Hypothalamus (tissue), 51 donors: Measurements from ENCODE around the gene PIK3CA.
"Not testable (repeated sequence)": the region's sequence is repeated elsewhere in the genome, so short reads cannot be mapped to it uniquely, and the experiment has no call there.

Experiments used
- DNase-seq, 51 donors: peaks; one replicate each; lab custom pipeline; 2025; lab: John Stamatoyannopoulos, UW

Gene PIK3CA

DNA sequence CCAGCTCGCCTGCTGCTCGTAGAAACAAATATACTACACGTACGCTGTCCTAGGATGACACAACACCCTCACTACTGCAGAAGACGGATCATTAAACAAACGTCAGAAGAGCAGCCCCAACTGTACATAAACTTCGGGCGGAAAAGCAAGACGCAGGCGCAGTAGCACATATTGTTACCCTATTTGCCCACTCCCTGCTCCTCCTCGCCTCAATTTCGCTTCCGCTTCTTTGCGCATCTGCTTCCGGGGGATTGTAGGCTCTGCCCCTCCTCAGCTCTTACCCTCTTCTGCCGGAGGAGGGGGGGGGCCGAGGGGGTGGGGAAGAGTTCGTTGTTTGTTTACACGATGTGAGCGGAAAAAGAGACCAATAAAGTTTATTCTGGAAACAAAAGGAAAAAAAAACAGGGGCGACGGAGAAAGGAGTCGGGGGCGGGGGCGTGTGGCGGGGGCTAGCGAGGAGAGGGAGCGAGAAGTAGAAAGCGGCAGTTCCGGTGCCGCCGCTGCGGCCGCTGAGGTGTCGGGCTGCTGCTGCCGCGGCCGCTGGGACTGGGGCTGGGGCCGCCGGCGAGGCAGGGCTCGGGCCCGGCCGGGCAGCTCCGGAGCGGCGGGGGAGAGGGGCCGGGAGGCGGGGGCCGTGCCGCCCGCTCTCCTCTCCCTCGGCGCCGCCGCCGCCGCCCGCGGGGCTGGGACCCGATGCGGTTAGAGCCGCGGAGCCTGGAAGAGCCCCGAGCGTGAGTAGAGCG, at the start of gene PIK3CA:
Gene PIK3CA (plus strand): TSS at position 485 of the 743 bp plus-strand sequence. CDS start 50,469 bp downstream, outside the sequence.
- DNase-seq, result peak; percentile 57 to 99 (median 94)

DNA sequence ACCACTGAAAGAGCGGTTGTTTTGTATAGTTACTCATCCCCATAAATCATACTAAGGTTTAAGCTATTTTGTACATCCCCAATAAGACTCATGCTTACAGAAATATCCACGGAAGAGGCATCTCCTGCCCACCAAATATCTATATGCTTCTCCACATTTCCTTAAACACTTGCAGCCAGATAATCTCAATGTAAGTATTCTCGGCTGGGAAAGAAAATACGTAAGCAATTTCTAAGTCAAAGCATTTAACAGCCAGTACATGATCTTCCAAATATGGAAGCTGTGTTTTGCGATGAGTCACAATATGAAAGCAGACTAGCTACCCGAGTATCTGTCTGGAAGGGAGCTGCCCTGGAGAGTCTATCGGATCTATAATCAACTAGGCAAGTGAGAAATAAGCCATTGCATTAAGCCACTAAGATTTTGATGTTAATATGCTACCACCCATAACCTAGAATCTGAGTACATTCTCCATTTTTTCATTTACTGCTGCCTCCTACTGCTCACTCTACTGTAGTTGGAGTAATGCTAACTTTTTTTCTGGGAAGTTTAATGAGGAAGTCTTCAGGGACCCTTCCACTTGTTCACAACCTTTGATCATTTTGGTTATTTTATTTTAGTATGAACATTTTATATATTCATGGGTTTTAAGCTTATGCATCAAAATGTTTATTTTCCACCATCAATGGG, 49.6 kb upstream of the PIK3CA start:
- DNase-seq, result no peak

DNA sequence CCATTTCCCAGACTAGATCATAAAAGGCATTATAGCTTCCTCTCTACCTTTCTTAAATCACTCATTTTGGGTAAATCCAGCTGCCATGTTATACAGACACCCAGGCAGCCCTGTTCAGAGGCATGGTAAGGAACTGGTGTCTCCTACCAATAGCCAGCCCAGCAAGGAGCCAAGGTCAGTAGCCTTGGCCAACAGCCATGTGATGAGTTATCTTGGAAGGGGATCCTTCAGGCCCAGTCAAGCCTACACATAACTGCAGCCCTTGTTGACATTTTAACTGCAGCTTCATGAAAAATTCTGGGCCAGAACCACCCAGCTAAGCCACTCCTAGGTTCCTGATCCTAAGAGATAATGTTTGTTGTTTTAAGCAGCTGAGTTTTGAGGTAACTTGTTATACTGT, 47.5 kb upstream of the PIK3CA start:
- DNase-seq, result no peak

DNA sequence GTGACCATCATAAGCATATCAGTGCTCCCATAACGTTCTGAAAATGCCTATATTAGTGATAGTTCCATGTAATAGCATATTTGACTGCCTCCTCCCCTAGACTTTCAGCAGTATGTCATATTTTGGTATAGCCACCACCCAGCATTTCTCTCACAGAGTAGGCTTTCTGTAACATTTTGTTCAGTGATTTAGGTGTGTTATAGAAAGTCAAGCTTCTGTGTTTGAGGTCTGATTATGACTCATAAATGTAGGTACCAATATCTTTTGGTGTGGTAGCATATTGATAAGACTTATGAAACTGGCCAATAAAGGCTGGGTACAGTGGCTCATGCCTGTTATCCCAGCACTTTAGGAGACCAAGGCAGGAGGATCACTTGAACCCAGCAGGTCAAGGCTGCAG, 42.3 kb upstream of the PIK3CA start:
- DNase-seq, result no peak

- DNase-seq, result no peak
Observed at GRCh38 chr3:179107617-179108016, 40.5 kb upstream of the PIK3CA start.

DNA sequence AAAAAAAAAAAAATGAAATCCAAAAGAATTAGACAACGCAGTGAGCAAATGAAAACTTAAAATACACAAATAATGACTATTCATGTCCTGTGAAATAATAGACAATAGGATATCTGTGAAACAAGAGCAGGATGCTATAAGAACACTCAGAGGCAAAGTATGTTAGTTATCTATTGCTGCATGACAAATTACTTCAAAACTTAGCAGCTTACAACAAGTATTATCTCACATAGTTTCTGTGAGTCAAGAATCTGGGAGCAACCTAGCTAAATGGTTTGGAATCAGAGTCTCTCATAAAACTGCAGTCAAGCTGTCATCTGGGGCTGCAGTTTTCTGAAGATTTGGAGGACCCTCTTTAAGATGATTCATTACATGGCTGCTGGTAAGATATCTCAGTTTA, 40.1 kb upstream of the PIK3CA start:
- DNase-seq, result no peak

DNA sequence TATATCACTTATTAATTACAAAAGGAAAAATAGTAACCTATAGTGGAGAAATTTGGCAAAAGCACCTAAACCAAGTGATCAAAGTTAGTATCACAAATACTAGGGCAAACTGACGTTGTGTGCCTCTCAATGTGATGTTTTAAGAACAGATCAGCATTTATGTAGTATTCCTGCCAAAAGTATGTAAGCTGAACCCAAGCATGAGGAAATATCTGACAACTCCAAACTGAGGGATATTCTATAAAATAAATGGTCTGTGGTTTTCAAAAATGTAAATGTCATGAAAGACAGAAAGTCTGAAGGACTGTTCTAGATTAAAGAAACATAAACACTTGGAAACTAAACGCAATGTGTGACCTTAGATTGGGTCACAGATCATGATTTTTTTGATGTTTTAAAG, 34.3 kb upstream of the PIK3CA start:
- DNase-seq, result no peak

DNA sequence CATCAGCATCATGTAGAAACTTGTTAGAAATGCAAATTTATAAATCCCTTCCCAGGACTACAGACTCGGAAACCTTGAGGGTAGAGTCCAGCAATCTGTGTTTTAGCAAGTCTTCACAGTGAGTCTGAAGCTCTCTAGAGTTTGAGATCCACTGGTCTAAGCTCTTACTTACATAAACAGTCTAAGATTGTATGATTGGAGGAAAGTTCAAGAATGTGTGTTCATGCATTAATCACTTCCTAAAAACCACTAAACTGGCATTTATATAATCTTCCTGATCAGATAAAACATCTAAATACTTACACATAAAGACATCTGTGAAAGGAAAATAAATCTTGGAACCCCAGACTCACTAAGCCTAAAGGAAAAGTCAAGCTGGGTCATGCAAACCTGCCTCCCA, 32.7 kb upstream of the PIK3CA start:
- not testable (repeated sequence) for DNase-seq

GRCh38 chr3:179116816-179117215, 31.3 kb upstream of the PIK3CA start:
- no peak for DNase-seq

- DNase-seq, result not testable (repeated sequence)
Observed at GRCh38 chr3:179132191-179132890, 15.8 kb upstream of the PIK3CA start.

DNA sequence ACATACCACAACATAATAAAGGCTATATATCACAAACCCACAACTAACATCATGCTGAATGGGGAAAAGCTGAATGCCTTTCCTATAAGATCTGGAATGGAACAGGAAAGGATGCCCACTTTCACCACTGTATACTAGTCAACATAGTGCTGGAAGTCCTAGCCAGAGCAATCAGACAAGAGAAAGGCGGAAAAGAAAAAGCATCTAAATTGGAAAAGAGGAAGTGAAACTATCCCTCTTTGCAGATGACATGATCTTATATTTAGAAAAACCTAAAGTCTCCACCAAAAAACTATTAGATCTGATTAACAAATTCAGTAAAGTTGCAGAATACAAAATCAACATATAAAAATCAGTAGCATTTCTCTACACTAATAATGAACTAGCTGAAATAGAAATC, 14.6 kb upstream of the PIK3CA start:
- DNase-seq, result no peak

DNA sequence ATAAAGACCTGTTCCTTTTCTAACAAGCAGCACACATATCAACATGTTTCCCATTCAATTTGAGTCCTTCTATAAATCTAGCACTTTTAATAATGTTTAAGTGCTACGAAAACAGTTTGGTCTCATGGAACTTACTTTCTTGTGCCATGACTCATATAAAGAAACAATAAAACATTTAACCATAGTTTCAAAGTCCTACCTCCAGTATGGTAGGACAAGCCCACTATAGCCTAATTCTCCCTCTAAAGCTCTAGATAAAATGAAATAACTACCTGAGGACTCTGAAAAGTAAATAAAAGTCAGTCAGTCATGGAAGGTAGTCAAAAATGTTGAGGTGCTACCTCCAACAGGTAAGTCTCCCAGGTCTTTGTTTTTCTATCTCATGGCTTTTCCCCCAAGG, 12.0 kb upstream of the PIK3CA start:
- DNase-seq, result no peak

- DNase-seq, result no peak
Observed at GRCh38 chr3:179141890-179142289, 6.3 kb upstream of the PIK3CA start.

- peak in 12 of 51 donors; percentile 1 to 85 (median 22) for DNase-seq
Observed at GRCh38 chr3:179146911-179147513, 1.1 kb upstream of the PIK3CA start.

GRCh38 chr3:179147514-179147872, 664 bp upstream of the PIK3CA start:
- DNase-seq, result peak in 8 of 51 donors; percentile 15 to 51 (median 42)

DNA sequence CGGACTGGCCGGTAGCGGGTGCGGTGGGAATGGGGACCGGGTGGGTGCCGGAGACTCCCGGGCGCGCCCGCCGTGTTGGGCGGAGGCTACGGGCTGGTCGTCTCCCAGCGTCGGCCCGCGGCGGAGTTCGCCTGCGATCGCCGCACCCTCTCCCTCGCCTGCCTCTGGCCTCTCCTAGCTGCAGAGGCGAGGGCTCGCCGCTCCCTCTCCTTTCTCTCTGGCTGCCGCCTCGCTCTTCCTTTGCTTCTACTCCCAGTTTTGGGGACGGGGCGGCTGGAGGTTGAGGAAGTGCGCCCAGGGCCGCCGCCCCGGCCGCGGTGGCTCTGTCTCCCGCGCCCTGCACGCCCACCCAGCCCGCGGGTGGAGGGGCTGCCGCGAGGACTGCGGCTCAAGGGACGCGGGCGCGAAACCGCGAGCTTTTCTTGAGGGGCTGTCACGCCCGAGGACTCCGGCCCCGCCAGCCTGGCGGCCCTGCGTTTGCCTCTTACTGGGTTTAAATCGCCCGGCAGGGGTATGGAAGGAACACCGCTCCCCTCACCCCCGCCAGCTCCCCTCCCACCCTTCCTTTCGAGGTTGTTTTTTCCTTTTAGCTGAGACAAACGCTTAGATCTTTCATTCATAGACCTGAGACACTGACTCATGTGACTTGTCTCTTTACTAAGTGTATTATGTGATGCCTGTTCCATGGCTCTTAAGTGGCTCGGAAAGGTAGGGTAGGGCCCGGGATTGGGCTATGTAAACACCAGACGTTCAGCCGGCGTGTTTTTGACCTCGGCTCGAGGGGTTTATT, 654 bp downstream of the PIK3CA start:
- DNase-seq, result peak in 36 of 51 donors; percentile 14 to 72 (median 46)

- DNase-seq, result peak in 6 of 51 donors; percentile 1 to 62 (median 8)
Observed at GRCh38 chr3:179149406-179149867, 1.3 kb downstream of the PIK3CA start.

DNA sequence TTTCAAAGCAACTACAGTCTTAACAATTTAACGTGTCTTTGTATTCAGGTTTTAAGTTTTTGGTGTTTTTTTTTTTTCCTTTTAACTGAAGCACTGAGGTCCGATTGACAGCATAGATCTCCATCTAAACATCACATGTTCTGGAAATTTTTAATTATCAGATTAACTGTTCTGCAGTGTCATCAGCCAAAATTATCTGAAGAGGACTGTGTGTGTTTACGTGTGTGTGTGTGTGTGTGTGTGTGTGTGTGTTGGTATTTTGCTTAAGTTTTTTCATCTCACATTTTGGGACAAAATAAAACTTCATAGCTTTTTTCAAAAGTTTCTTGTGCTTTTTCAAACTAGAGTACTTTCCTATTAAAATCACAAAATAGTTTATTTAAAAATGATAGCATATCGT, 1.8 kb downstream of the PIK3CA start:
- no peak for DNase-seq

DNA sequence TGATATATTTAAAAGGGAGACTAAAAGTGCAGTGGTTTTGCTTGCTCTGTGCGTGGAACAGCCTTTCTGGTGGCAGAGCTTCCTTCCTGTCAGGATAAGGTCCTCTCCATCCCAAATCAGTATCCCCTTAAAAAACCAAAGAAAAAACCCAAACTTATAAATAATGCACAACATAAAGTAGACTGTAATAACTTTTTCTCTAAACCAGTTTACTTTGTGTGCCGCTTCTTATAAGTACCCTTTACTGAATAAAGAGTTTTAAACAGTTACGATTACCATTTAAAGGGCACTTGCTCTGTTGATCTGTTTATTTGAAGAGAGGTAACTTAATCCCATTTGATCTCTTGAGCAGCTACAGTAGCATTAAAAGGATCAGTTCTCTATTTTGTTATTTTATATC, 2.5 kb downstream of the PIK3CA start:
- no peak for DNase-seq

- DNase-seq, result no peak
Observed at GRCh38 chr3:179151474-179151873, 3.3 kb downstream of the PIK3CA start.
